ENCODE measurements around the gene FOXD2.

The FOXD2 gene

GRCh38 chr1:47437447-47438164 is at the start of gene FOXD2:
Gene FOXD2 (plus strand): TSS chr1:47438044. CDS start chr1:47438136, 92 bp downstream.
- peak; percentile 65 for DNase-seq

GRCh38 chr1:47388891-47389238 is 49.0 kb upstream of the FOXD2 start:
- peak; percentile 60 for DNase-seq

- DNase-seq, result no peak
Observed at GRCh38 chr1:47389731-47390130, 48.1 kb upstream of the FOXD2 start.

- no peak for DNase-seq
Observed at GRCh38 chr1:47390843-47391242, 47.0 kb upstream of the FOXD2 start.

GRCh38 chr1:47393141-47393540 is 44.7 kb upstream of the FOXD2 start:
- DNase-seq, result no peak

GRCh38 chr1:47395433-47395832 is 42.4 kb upstream of the FOXD2 start:
- no peak for DNase-seq

GRCh38 chr1:47396671-47397196 is 41.1 kb upstream of the FOXD2 start:
- no peak for DNase-seq

GRCh38 chr1:47399138-47399845 is 38.6 kb upstream of the FOXD2 start:
- no peak for DNase-seq

- DNase-seq, result no peak
Observed at GRCh38 chr1:47399846-47400155, 38.0 kb upstream of the FOXD2 start.

GRCh38 chr1:47401761-47402160 is 36.1 kb upstream of the FOXD2 start:
- no peak for DNase-seq

- no peak for DNase-seq
Observed at GRCh38 chr1:47402591-47402990, 35.3 kb upstream of the FOXD2 start.

- DNase-seq, result no peak
Observed at GRCh38 chr1:47403321-47403910, 34.4 kb upstream of the FOXD2 start.

GRCh38 chr1:47405697-47406096 is 32.1 kb upstream of the FOXD2 start:
- no peak for DNase-seq

GRCh38 chr1:47406966-47407365 is 30.9 kb upstream of the FOXD2 start:
- no peak for DNase-seq

GRCh38 chr1:47407481-47407880 is 30.4 kb upstream of the FOXD2 start:
- peak; percentile 31 for DNase-seq

- DNase-seq, result peak; percentile 88
Observed at GRCh38 chr1:47409311-47410067, 28.4 kb upstream of the FOXD2 start.

GRCh38 chr1:47410068-47410455 is 27.8 kb upstream of the FOXD2 start:
- no peak for DNase-seq

GRCh38 chr1:47411436-47411835 is 26.4 kb upstream of the FOXD2 start:
- peak; percentile 48 for DNase-seq

GRCh38 chr1:47412437-47412836 is 25.4 kb upstream of the FOXD2 start:
- DNase-seq, result no peak

- DNase-seq, result no peak
Observed at GRCh38 chr1:47415728-47416318, 22.0 kb upstream of the FOXD2 start, which contains the start of gene FOXE3. Gene FOXE3 (plus strand): TSS chr1:47416285. CDS start chr1:47416316, 31 bp downstream.

- DNase-seq, result no peak
Observed at GRCh38 chr1:47416319-47417169, 21.3 kb upstream of the FOXD2 start.

Data from fibroblast of upper back skin (primary cell).